MM.1S (cell line): ENCODE measurements around the gene NR1H2.

Experiments
- DNase-seq: peaks from one replicate; pipeline ENCODE4 v3.0.0-alpha.2; 2015
- H2AFZ ChIP-seq: fragments of 300-600 bp; sonication (generic); 2 replicates; pipeline ENCODE4 v1.6.0; 2016; ENCODE audit warnings: antibody characterized with exemption, low read length
- H3F3A ChIP-seq: fragments of 300-600 bp; sonication (generic); 2 replicates; pipeline ENCODE4 v1.6.1; 2016; ENCODE audit warnings: mild to moderate bottlenecking, antibody characterized with exemption, low read length, moderate library complexity, mixed read lengths; ENCODE audit not compliant: insufficient read depth
- H3K27ac ChIP-seq: fragments of 300-600 bp; sonication (generic); 2 replicates; pipeline ENCODE4 v1.5.1; 2016; ENCODE audit warnings: mild to moderate bottlenecking, low read length
- H3K27me3 ChIP-seq: fragments of 300-600 bp; sonication (generic); replicated peaks from 2 replicates; pipeline ENCODE4 v1.6.0; 2016; ENCODE audit warnings: low read length; ENCODE audit not compliant: insufficient read depth
- H3K36me3 ChIP-seq: fragments of 300-600 bp; sonication (generic); replicated peaks from 2 replicates; pipeline ENCODE4 v1.6.1; 2016; ENCODE audit warnings: mild to moderate bottlenecking, low read length, mixed read lengths; ENCODE audit not compliant: insufficient read depth
- H3K4me1 ChIP-seq: fragments of 300-600 bp; sonication (generic); 2 replicates; pipeline ENCODE4 v1.6.1; 2016; ENCODE audit warnings: low read length, mixed read lengths
- H3K4me2 ChIP-seq: fragments of 300-600 bp; sonication (generic); 2 replicates; pipeline ENCODE4 v1.6.0; 2016; ENCODE audit warnings: low read depth, low read length
- H3K4me3 ChIP-seq: fragments of 300-600 bp; sonication (generic); 2 replicates; pipeline ENCODE4 v1.5.1; 2016; ENCODE audit warnings: low read length, mixed read lengths
- H3K79me2 ChIP-seq: fragments of 300-600 bp; sonication (generic); 2 replicates; pipeline ENCODE4 v1.6.1; 2016; ENCODE audit warnings: mixed run types, low read length, mixed read lengths
- H3K9ac ChIP-seq: fragments of 300-600 bp; sonication (generic); 2 replicates; pipeline ENCODE4 v1.6.1; 2016; ENCODE audit warnings: low read length, mixed read lengths
- H3K9me2 ChIP-seq: fragments of 300-600 bp; sonication (generic); replicated peaks from 2 replicates; pipeline ENCODE4 v1.6.1; 2016; ENCODE audit warnings: mild to moderate bottlenecking, low read length, mixed read lengths; ENCODE audit not compliant: insufficient read depth
- H3K9me3 ChIP-seq: fragments of 300-600 bp; sonication (generic); replicated peaks from 2 replicates; pipeline ENCODE4 v1.6.1; 2016; ENCODE audit warnings: mild to moderate bottlenecking, low read length, mixed read lengths; ENCODE audit not compliant: insufficient read depth
- H4K20me1 ChIP-seq: fragments of 300-600 bp; sonication (generic); 2 replicates; pipeline ENCODE4 v1.6.1; 2016; ENCODE audit warnings: mild to moderate bottlenecking, low read length, moderate library complexity, mixed read lengths; ENCODE audit not compliant: insufficient read depth
- CTCF ChIP-seq: fragments of 300-600 bp; sonication (generic); IDR thresholded peaks from 2 replicates; pipeline ENCODE4 v1.5.1; 2016; ENCODE audit warnings: antibody characterized with exemption, low read length, mixed read lengths
- EZH2 ChIP-seq: fragments of 300-600 bp; sonication (generic); optimal IDR thresholded peaks from 2 replicates; pipeline ENCODE3; 2017; ENCODE audit warnings: low read depth, mild to moderate bottlenecking, antibody characterized with exemption, low read length, mixed read lengths
- EZH2phosphoT487 ChIP-seq: fragments of 300-600 bp; sonication (generic); IDR thresholded peaks from 2 replicates; pipeline ENCODE4 v1.6.1; 2018; ENCODE audit warnings: antibody characterized with exemption, low read length

NR1H2 gene

GRCh38 chr19:50420127-50420526, 43.9 kb downstream of the NR1H2 start:
- no peaks in the 10 kb centered on the region for H3K79me2 ChIP-seq
- TF ChIP-seq EZH2phosphoT487 (no peak), CTCF (no peak), EZH2 (no peak)
- DNase-seq, result no peak
- no peak overlapping the region for H3K27ac ChIP-seq
- H3K27me3 ChIP-seq, result peaks cover 8% of the 10 kb centered on the region
- no peak overlapping the region for H3K9ac ChIP-seq
- no peak overlapping the region for H2AFZ ChIP-seq
- H3K36me3 ChIP-seq, result no peaks in the 10 kb centered on the region
- H3K9me2 ChIP-seq, result no peaks in the 10 kb centered on the region
- H3K4me2 ChIP-seq, result no peak overlapping the region
- peaks cover 24% of the 10 kb centered on the region for H3K4me1 ChIP-seq
- no peaks in the 10 kb centered on the region for H3K9me3 ChIP-seq
- no peak overlapping the region; the same call in 1 of the 2 replicates for H3K4me3 ChIP-seq
- H4K20me1 ChIP-seq, result no peaks in the 10 kb centered on the region
- H3F3A ChIP-seq, result no peaks in the 10 kb centered on the region

GRCh38 chr19:50420808-50421207, 44.6 kb downstream of the NR1H2 start:
- H3K9ac ChIP-seq, result no peak overlapping the region
- H3K36me3 ChIP-seq, result no peaks in the 10 kb centered on the region
- H3K27ac ChIP-seq, result no peak overlapping the region
- no peak overlapping the region for H2AFZ ChIP-seq
- H3F3A ChIP-seq, result no peaks in the 10 kb centered on the region
- no peak overlapping the region for H3K4me3 ChIP-seq
- no peaks in the 10 kb centered on the region for H3K9me3 ChIP-seq
- H4K20me1 ChIP-seq, result no peaks in the 10 kb centered on the region
- H3K27me3 ChIP-seq, result peaks cover 8% of the 10 kb centered on the region
- H3K79me2 ChIP-seq, result no peaks in the 10 kb centered on the region
- no peak for DNase-seq
- H3K4me2 ChIP-seq, result no peak overlapping the region
- H3K9me2 ChIP-seq, result no peaks in the 10 kb centered on the region
- TF ChIP-seq EZH2phosphoT487, result no peak
- TF ChIP-seq CTCF, result no peak
- no peak for TF ChIP-seq EZH2
- peaks cover 20% of the 10 kb centered on the region for H3K4me1 ChIP-seq

- Histone ChIP-seq H3K9me3 (no peaks in the 10 kb centered on the region), H3K9ac (no peak overlapping the region), H3K4me3 (no peak overlapping the region), H2AFZ (no peak overlapping the region), H3K4me2 (no peak overlapping the region), H4K20me1 (no peaks in the 10 kb centered on the region), H3K9me2 (no peaks in the 10 kb centered on the region), H3F3A (no peaks in the 10 kb centered on the region), H3K4me1 (peaks cover 17% of the 10 kb centered on the region), H3K36me3 (no peaks in the 10 kb centered on the region), H3K79me2 (no peaks in the 10 kb centered on the region), H3K27ac (no peak overlapping the region), H3K27me3 (peaks cover 13% of the 10 kb centered on the region)
- no peak for TF ChIP-seq EZH2phosphoT487
- TF ChIP-seq EZH2, result no peak
- TF ChIP-seq CTCF, result no peak
- no peak for DNase-seq
Observed at GRCh38 chr19:50422397-50423278, 46.4 kb downstream of the NR1H2 start.
